Loucy (cell line): Measurements from ENCODE around the gene CGA.

Experiments
- CTCF ChIP-seq: fragments of 200-600 bp; sonication (generic); conservative IDR thresholded peaks from 2 replicates; pipeline ENCODE4 v1.5.1; 2014; ENCODE audit warnings: mild to moderate bottlenecking, antibody characterized with exemption, low read length
- EZH2phosphoT487 ChIP-seq: fragments of 200-600 bp; IDR thresholded peaks from 2 replicates; pipeline ENCODE4 v1.6.1; 2018; ENCODE audit warnings: antibody characterized with exemption, mild to moderate bottlenecking, moderate library complexity, borderline replicate concordance

- TF ChIP-seq CTCF (no peak), EZH2phosphoT487 (no peak)
Observed at GRCh38 chr6:87082160-87082721, 12.7 kb downstream of the CGA start.
